Activated CD8-positive, alpha-beta T cell treated with anti-CD3 and anti-CD28 coated beads for 36 hours (primary cell): ENCODE data around the gene SPATS2L. TPM values are rescaled to one million over a fixed set of nuclear protein-coding genes. Genes with fewer than 3 reads are reported as not detected.

ENCODE experiments used
- ATAC-seq: fragments of 200-7000 bp; cut with Tn5 transposase; one replicate; pipeline ENCODE4 v1.10.0; 2021; ENCODE audit warnings: mild to moderate bottlenecking, moderate library complexity
- CTCF ChIA-PET: fragments of 350-600 bp; sonication (Branson Sonifier 250); formaldehyde crosslinking; loops from one replicate; lab custom pipeline; 2021; ENCODE audit warnings: antibody characterized with exemption; lab: Charles Lee
- POLR2A ChIA-PET: fragments of 350-600 bp; sonication (Branson Sonifier 250); formaldehyde crosslinking; loops from one replicate; lab custom pipeline; 2021; ENCODE audit warnings: antibody characterized with exemption; lab: Charles Lee
- DNase-seq: peaks from one replicate; pipeline ENCODE4 v3.0.0-alpha.2; 2020
- H3K27ac Mint-ChIP-seq: one replicate; pipeline ENCODE4 v1.8.0; 2021; ENCODE audit warnings: mild to moderate bottlenecking, mixed read lengths
- H3K27me3 Mint-ChIP-seq: one replicate; pipeline ENCODE4 v1.8.0; 2021; ENCODE audit warnings: mixed read lengths
- H3K36me3 Mint-ChIP-seq: one replicate; pipeline ENCODE4 v1.8.0; 2021; ENCODE audit warnings: low read depth, mixed read lengths
- H3K4me1 Mint-ChIP-seq: one replicate; pipeline ENCODE4 v1.8.0; 2021; ENCODE audit warnings: low read depth, mixed read lengths
- H3K4me3 Mint-ChIP-seq: one replicate; pipeline ENCODE4 v1.8.0; 2021; ENCODE audit warnings: mild to moderate bottlenecking, moderate library complexity, mixed read lengths
- H3K9me3 Mint-ChIP-seq: one replicate; pipeline ENCODE4 v1.8.0; 2021; ENCODE audit warnings: mixed read lengths
- intact Hi-C: fragments of 100-400 bp; cut with micrococcal nuclease; formaldehyde crosslinking; loops from one replicate; pipeline ENCODE4 v1.10.0; 2022
- total RNA-seq, 2 experiments: library from RNA; stranded (reverse); gene quantifications; one replicate each; pipeline ENCODE4 v1.2.3, GENCODE V29; 2021
- TF ChIP-seq, protein P1 (sequence below): fragments of 200-600 bp; IDR thresholded peaks from one replicate; pipeline ENCODE4 v1.8.0; 2022; ENCODE audit warnings: antibody characterized with exemption, mild to moderate bottlenecking

The SPATS2L gene
- total RNA-seq, 2 experiments from 2014 or later = 5.7 to 9.0 TPM

DNA sequence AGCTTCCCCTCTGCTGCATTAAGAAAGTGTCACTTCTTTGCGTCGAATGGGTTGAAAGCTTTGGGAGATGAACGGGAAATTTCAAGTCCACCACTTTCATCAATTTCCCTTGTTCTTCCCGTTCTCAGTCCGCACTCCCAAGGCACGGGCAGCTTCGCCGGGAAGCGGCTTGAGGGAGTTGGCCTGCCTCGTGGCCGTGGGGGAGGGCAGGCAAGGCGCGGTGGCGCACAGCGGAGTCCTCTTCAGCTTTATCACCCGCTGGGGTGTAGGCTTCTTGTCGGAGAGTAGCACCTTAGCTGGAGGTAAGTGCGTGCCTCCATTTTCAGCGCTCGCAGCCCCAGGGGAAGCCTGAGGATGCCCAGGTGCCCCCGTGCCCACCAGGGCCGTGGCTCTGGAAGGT, 183.5 kb downstream of the SPATS2L start:
- H3K4me3 Mint-ChIP-seq = no peak overlapping the region
- ATAC-seq (no peak), DNase-seq (no peak)
- no peaks in the 10 kb centered on the region for H3K27me3 Mint-ChIP-seq
- H3K27ac Mint-ChIP-seq = no peak overlapping the region
- peaks cover 1% of the 10 kb centered on the region for H3K9me3 Mint-ChIP-seq
- H3K4me1 Mint-ChIP-seq = no peaks in the 10 kb centered on the region
- ChIA-PET POLR2A (interaction anchor here (1.2 kb wide), 1 partner anchor 9 kb away, joined by 3 read pairs; no protein-coding TSS in a partner anchor), CTCF (interaction anchor here (1.0 to 1.2 kb wide), 2 partner anchors 9 to 19 kb away, joined by 3 read pairs; partner anchors contain the start of gene KCTD18)
- intact Hi-C loops = no loop called here
- TF ChIP-seq, protein P1, sequence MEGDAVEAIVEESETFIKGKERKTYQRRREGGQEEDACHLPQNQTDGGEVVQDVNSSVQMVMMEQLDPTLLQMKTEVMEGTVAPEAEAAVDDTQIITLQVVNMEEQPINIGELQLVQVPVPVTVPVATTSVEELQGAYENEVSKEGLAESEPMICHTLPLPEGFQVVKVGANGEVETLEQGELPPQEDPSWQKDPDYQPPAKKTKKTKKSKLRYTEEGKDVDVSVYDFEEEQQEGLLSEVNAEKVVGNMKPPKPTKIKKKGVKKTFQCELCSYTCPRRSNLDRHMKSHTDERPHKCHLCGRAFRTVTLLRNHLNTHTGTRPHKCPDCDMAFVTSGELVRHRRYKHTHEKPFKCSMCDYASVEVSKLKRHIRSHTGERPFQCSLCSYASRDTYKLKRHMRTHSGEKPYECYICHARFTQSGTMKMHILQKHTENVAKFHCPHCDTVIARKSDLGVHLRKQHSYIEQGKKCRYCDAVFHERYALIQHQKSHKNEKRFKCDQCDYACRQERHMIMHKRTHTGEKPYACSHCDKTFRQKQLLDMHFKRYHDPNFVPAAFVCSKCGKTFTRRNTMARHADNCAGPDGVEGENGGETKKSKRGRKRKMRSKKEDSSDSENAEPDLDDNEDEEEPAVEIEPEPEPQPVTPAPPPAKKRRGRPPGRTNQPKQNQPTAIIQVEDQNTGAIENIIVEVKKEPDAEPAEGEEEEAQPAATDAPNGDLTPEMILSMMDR = no peak
- peaks cover 26% of the 10 kb centered on the region for H3K36me3 Mint-ChIP-seq

DNA sequence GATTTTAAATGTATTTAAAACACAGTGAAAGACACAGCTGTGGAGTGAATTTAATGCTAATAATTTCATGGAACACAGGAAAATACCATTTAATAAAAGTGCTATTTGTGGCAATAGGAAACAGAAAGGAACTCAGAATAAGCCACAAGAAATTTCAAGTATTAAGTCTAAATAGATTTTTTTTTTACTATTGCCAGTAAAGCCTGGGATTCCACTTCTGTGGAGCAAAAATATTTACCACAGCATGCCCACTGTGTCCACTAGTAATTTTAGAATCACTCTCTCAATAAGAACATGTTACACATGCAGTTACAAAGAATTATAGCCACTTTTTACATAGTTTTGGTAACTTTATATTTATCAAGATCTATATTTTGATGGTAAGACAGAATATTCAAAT, 186.2 kb downstream of the SPATS2L start:
- CTCF ChIA-PET = interaction anchor here (1.0 to 2.2 kb wide), 6 partner anchors 9 to 170 kb away, joined by 3 to 12 read pairs (median 5); no protein-coding TSS in a partner anchor
- Mint-ChIP-seq H3K4me1 (no peaks in the 10 kb centered on the region), H3K9me3 (peaks cover 1% of the 10 kb centered on the region), H3K36me3 (peaks cover 28% of the 10 kb centered on the region), H3K4me3 (no peak overlapping the region), H3K27me3 (no peaks in the 10 kb centered on the region), H3K27ac (no peak overlapping the region)
- TF ChIP-seq, protein P1 = no peak
- no peak for ATAC-seq
- intact Hi-C loops = no loop called here
- DNase-seq = no peak
- POLR2A ChIA-PET = no interaction called here

DNA sequence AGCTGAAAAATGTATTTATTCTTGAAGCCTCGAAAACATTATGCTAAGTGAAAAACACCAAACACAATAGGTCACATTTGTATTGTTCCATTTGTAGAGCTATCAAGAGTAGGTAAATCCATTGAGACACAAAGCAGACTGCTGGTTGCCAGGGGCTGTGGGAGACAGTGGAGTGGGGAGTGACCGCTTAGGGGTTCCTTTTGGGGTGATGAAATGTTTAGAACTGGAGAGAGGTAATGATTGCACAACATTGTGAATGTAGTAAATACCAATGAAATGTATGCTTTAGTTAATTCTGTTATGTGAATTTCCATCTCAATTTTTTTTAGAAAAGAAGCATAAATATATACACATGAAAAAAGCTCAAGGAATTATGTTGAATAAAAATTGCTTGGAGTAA, 187.6 kb downstream of the SPATS2L start:
- CTCF ChIA-PET = interaction anchor here (0.6 to 2.2 kb wide), 4 partner anchors 10 to 509 kb away, joined by 3 to 12 read pairs (median 3); no protein-coding TSS in a partner anchor
- Mint-ChIP-seq H3K4me1 (no peaks in the 10 kb centered on the region), H3K27me3 (no peaks in the 10 kb centered on the region), H3K27ac (no peak overlapping the region), H3K36me3 (peaks cover 32% of the 10 kb centered on the region), H3K9me3 (peaks cover 1% of the 10 kb centered on the region), H3K4me3 (no peak overlapping the region)
- ATAC-seq = no peak
- no peak for DNase-seq
- intact Hi-C loops = no loop called here
- POLR2A ChIA-PET = no interaction called here
- TF ChIP-seq, protein P1 = no peak

GRCh38 chr2:200496696-200497095, 190.2 kb downstream of the SPATS2L start:
- H3K4me3 Mint-ChIP-seq = no peak overlapping the region
- TF ChIP-seq, protein P1 = no peak
- no peaks in the 10 kb centered on the region for H3K27me3 Mint-ChIP-seq
- H3K27ac Mint-ChIP-seq = no peak overlapping the region
- ATAC-seq (no peak), DNase-seq (no peak)
- CTCF ChIA-PET = interaction anchor here (1.2 to 4.2 kb wide), 3 partner anchors 13 to 517 kb away, joined by 4 to 34 read pairs (median 5); partner anchors contain the start of gene KCTD18
- H3K9me3 Mint-ChIP-seq = no peaks in the 10 kb centered on the region
- H3K4me1 Mint-ChIP-seq = no peaks in the 10 kb centered on the region
- POLR2A ChIA-PET = interaction anchor here (0.6 kb wide), 1 partner anchor 20 kb away, joined by 3 read pairs; no protein-coding TSS in a partner anchor
- intact Hi-C loops = no loop called here
- peaks cover 21% of the 10 kb centered on the region for H3K36me3 Mint-ChIP-seq

DNA sequence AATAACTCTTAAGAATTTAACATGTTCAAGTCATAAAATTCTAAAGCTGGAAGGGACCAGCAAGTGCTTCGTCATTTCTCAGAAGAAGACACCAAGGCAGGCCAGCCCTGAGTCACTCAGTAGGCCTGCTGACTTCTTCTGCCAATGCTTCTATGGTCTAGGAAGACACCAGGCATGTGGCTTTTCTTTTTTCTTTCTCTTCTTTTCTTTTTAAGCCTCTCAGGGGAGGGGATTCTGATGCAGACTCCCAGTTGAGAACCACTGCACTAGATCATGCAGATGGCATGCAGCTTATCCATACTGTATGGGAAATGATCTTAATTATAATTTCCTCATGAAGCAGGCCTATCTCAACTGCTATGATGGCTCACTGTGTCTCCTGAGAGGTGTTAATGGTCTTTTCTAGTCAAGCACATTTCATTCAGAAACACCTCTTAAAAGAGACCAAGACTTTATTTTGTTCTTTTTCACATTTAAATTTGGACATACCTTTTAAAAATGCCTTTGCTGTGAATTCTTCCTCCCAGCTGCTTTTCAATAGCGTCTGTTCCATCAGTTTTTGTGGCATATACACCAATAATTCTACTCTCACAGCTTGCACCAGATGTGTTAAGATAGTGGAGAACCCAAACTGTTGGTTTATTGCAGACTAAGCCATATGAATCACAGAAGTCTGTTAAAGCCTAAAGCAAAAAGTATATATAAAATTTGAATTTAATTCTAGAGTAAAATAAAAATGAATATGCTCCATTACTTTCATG, 192.1 kb downstream of the SPATS2L start:
- CTCF ChIA-PET = interaction anchor here (1.1 to 4.2 kb wide), 2 partner anchors 11 to 15 kb away, joined by 4 to 34 read pairs; partner anchors contain the start of gene KCTD18
- H3K4me3 Mint-ChIP-seq = no peak overlapping the region

More for the DNA sequence above, 192.1 kb downstream of the SPATS2L start:
- Mint-ChIP-seq H3K9me3 (peaks cover 2% of the 10 kb centered on the region), H3K27ac (no peak overlapping the region), H3K27me3 (no peaks in the 10 kb centered on the region), H3K4me1 (no peaks in the 10 kb centered on the region), H3K36me3 (peaks cover 18% of the 10 kb centered on the region)
- ATAC-seq (no peak), DNase-seq (no peak)
- intact Hi-C loops = no loop called here
- TF ChIP-seq, protein P1 = no peak
- POLR2A ChIA-PET = no interaction called here
